Choroid plexus epithelial cell (primary cell): Measurements from ENCODE around the gene DIRAS1.

Source experiments
- DNase-seq: peaks from one replicate; pipeline ENCODE4 v3.0.0-alpha.2; 2010; ENCODE audit warnings: low read depth
- H3K4me3 ChIP-seq: 2 replicates; pipeline ENCODE4 v1.5.1; 2011; ENCODE audit warnings: low read depth, mild to moderate bottlenecking, control low read depth, low read length, moderate library complexity
- TF ChIP-seq, protein P1 (sequence below): conservative IDR thresholded peaks from 2 replicates; pipeline ENCODE4 v1.5.1; 2011; ENCODE audit warnings: low read depth, mild to moderate bottlenecking, control low read depth, inconsistent platforms, low read length, moderate library complexity

DIRAS1 gene

DNA sequence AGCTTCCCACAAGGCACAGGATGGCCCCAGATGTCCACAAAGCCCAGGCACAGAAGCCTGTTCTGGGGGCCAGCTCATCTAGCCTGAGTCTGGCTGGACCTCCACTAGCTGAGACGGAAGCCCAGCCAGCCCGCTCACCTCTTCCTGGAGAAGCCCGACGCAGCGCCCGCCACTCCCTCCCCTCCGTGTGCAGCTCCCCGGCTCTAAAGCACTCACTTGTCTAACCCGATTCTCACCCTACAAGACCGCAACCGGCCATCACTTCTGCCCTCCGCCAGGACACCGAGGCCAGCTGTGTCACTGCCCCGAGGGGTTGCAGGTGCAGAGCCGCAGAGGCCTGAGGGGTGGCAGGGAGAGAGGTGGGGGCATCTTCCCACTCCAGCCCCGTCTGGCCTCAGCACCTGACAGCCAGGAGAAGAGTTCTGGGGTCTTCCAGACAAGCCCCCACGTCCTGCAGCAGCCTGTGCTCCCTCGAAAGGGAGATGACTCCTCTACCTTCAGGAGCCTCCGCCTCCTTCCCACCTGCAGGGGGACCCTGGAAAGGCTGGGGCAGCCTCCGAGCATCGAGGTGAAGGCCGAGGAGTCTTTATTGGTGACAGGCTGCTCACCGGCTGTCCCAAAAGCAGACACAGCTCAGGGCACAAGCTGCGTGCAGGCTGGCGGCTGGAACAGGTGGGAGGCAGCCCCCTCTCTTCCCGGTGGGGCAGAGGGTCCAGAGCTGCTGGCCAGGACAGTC, 5.9 kb upstream of the DIRAS1 start:
- TF ChIP-seq, protein P1, sequence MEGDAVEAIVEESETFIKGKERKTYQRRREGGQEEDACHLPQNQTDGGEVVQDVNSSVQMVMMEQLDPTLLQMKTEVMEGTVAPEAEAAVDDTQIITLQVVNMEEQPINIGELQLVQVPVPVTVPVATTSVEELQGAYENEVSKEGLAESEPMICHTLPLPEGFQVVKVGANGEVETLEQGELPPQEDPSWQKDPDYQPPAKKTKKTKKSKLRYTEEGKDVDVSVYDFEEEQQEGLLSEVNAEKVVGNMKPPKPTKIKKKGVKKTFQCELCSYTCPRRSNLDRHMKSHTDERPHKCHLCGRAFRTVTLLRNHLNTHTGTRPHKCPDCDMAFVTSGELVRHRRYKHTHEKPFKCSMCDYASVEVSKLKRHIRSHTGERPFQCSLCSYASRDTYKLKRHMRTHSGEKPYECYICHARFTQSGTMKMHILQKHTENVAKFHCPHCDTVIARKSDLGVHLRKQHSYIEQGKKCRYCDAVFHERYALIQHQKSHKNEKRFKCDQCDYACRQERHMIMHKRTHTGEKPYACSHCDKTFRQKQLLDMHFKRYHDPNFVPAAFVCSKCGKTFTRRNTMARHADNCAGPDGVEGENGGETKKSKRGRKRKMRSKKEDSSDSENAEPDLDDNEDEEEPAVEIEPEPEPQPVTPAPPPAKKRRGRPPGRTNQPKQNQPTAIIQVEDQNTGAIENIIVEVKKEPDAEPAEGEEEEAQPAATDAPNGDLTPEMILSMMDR: no peak
- no peak for DNase-seq

DNA sequence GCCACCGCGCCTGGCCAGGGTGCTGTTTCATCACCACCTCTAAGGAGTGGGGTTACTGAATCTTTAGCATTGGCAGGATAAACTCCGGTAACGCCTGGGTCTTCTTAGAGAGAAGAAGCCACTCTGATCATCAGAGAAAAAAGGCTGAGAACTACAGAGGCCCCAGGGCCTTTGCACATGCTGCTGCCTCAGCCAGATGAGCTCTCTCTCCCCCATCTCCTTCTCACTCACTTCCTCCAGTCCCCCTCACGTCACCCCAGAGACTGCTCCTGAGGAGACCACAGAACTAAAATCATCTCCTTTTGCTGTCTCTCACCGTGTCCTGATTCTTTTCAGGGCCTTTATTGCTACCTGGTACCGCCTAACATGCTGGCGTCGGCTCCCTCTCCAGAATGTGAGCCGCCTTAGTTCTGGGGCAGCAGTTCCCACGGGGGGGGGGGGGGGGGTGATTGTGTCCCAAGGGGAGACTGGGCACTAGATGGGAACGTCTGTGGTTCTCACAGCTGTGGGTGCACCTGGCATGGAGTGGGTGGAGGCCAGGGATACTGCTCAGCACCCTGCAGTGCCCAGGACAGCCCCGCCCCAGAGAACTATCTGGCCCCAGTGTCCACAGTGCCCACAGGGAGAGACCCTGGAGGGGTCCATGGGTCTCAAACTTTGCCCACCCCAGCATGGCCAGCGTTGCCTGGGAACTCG, 5.1 kb upstream of the DIRAS1 start:
- H3K4me3 ChIP-seq: no peak overlapping the region
- TF ChIP-seq, protein P1: no peak
- no peak for DNase-seq

More for the DNA sequence above, 5.9 kb upstream of the DIRAS1 start:
- H3K4me3 ChIP-seq: no peak overlapping the region

DNA sequence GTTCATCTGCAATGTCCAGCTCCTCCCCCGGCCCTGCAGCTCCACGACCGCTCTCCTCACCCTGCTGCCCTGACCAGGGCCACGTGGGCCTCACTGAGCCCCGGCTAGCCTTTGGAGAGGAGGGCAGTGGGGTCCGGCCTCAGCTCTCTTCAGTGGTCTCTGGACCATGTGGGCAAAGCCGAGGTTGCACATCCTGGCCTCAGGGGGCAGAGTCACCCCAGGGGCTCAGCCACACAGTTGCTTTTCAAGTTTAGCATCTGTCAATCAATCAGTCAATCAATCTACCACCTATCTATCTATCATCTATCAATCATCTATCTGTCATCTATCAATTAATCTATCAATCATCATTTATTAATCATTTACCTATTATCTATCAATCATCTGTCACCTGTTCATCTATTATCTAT, 3.0 kb upstream of the DIRAS1 start:
- TF ChIP-seq, protein P1: peak; percentile 12
- no peak overlapping the region for H3K4me3 ChIP-seq
- no peak for DNase-seq

DNA sequence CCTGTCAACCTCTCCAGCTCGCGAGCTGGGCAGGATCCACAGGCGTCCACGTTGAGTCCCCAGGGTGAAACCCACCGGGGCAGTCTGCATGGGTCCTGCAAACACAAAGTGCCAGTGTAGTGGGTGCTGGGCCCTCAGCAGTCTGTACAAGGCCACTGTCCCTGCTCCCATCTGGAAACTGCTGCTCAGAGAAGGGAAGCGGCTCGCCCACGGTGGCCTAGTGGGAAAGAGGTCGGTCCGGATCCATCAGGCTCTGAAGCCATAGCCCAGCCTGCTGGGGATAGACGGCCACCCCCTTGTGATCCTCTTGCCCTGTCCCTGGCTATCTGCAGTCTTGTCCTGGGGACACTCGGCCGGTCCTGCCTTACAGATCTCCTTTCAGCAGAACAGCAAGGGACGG, 2.6 kb upstream of the DIRAS1 start:
- no peak for DNase-seq
- TF ChIP-seq, protein P1: no peak
- no peak overlapping the region for H3K4me3 ChIP-seq

DNA sequence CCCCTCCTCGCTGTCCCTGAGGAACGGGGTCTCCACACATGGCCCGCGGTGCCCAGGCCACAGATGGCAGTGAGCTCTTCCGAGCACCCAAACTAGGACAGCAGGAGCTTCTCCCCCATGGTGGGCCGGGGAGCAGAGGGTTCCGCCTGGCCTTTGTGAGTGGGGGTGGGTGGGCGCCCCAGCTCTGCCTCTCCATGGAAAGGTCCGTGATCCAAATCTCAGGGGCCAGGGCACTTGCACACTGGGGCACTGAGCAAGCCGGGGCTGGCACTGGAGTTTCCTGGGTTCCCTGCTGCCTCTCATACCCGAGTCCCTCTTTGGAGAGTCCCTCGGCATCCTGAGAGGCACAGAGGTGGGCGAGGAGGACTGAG, 2.2 kb upstream of the DIRAS1 start:
- no peak for DNase-seq
- TF ChIP-seq, protein P1: no peak
- H3K4me3 ChIP-seq: no peak overlapping the region

DNA sequence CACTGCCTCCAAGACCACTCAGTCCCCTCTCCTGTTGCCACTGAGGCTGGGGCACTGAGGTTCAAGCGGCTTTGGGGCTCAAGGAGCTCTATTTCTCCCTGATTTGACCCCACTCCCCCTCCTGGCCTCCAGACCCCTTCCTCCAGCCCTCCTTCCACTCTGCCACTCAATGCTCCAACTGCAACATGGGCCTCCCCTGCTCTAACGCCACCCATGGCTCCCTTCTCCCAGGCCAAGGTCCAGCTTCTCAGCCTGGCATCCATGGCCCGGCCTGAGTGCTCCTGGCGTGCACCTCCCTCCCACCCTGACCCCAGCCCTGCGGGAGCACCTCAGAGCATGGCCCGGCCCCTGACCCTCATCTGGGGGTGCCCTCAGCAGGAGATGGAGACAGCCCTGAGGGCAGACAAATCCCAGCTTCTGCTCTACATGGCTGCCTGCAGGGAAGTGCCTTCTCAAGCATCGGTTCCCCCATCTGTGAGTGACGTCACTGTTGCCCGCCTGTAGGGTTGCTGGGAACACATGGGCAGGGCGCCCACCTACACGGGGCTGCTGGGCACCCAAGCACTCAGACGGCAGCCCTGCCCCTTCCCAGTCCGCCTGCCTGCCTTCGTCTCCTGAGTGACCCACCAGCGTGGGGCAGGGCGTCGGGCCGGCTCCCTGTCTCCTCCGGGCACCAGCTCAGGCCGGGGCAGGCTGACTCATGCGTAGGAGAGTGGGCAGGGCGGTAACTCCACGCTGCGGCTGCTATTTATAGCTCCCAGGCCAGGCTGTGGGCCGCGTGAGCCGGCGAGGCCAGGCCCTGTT, 1.6 kb upstream of the DIRAS1 start:
- peak; percentile 69 for DNase-seq
- H3K4me3 ChIP-seq: no peak overlapping the region
- TF ChIP-seq, protein P1: no peak
